DOHH2 (cell line): ENCODE measurements around the gene COL4A1.

Source experiments
- H3F3A ChIP-seq: fragments of 200-600 bp; sonication (generic), shearing (Covaris generic); 2 replicates; pipeline ENCODE4 v1.6.0; 2016; ENCODE audit warnings: antibody characterized with exemption, mild to moderate bottlenecking; ENCODE audit not compliant: control insufficient read depth, insufficient read depth
- H3K27ac ChIP-seq: fragments of 200-600 bp; sonication (generic); 2 replicates; pipeline ENCODE4 v1.5.1; 2014; ENCODE audit warnings: low read depth, mild to moderate bottlenecking, low read length, moderate library complexity
- H3K27me3 ChIP-seq: fragments of 200-600 bp; sonication (generic); 2 replicates; pipeline ENCODE4 v1.6.1; 2014; ENCODE audit warnings: mild to moderate bottlenecking, low read length, mixed read lengths; ENCODE audit not compliant: control insufficient read depth
- H3K36me3 ChIP-seq: fragments of 200-600 bp; sonication (generic); 2 replicates; pipeline ENCODE4 v1.6.1; 2014; ENCODE audit warnings: mild to moderate bottlenecking, low read length, moderate library complexity, mixed read lengths; ENCODE audit not compliant: control insufficient read depth
- H3K4me1 ChIP-seq: fragments of 200-600 bp; sonication (generic); 2 replicates; pipeline ENCODE4 v1.6.1; 2014; ENCODE audit warnings: mild to moderate bottlenecking, low read length, mixed read lengths; ENCODE audit not compliant: control insufficient read depth
- H3K4me2 ChIP-seq: fragments of 200-600 bp; sonication (generic); 2 replicates; pipeline ENCODE4 v1.6.0; 2014; ENCODE audit warnings: mild to moderate bottlenecking, low read length, moderate library complexity
- H3K4me3 ChIP-seq: fragments of 200-600 bp; sonication (generic); 2 replicates; pipeline ENCODE4 v1.5.1; 2014; ENCODE audit warnings: mild to moderate bottlenecking, low read length, mixed read lengths
- H3K79me2 ChIP-seq: fragments of 200-600 bp; sonication (generic); 2 replicates; pipeline ENCODE4 v1.6.1; 2014; ENCODE audit warnings: mild to moderate bottlenecking, low read length, mixed read lengths; ENCODE audit not compliant: control insufficient read depth
- H3K9me2 ChIP-seq: fragments of 200-600 bp; sonication (generic); replicated peaks from 2 replicates; pipeline ENCODE4 v1.6.1; 2014; ENCODE audit warnings: mild to moderate bottlenecking, low read length, mixed read lengths; ENCODE audit not compliant: control insufficient read depth
- H3K9me3 ChIP-seq: fragments of 200-600 bp; sonication (generic); 2 replicates; pipeline ENCODE4 v1.6.1; 2014; ENCODE audit warnings: antibody characterized with exemption, low read length, mixed read lengths; ENCODE audit not compliant: control insufficient read depth, insufficient read depth
- H4K20me1 ChIP-seq: fragments of 200-600 bp; sonication (generic); 2 replicates; pipeline ENCODE4 v1.6.0; 2014; ENCODE audit warnings: low read depth, mild to moderate bottlenecking, antibody characterized with exemption, low read length, moderate library complexity; ENCODE audit not compliant: control insufficient read depth, insufficient read depth
- EZH2phosphoT487 ChIP-seq: fragments of 200-600 bp; sonication (generic); IDR thresholded peaks from 2 replicates; pipeline ENCODE4 v1.6.1; 2017; ENCODE audit warnings: borderline replicate concordance, mild to moderate bottlenecking, antibody characterized with exemption, low read length, moderate library complexity, mixed read lengths
- TF ChIP-seq, protein P1 (sequence below): fragments of 200-600 bp; sonication (generic); IDR thresholded peaks from one replicate; pipeline ENCODE4 v1.5.1; 2014; ENCODE audit warnings: antibody characterized with exemption, mild to moderate bottlenecking, low read depth, low read length; ENCODE audit not compliant: poor library complexity, severe bottlenecking

Gene COL4A1

DNA sequence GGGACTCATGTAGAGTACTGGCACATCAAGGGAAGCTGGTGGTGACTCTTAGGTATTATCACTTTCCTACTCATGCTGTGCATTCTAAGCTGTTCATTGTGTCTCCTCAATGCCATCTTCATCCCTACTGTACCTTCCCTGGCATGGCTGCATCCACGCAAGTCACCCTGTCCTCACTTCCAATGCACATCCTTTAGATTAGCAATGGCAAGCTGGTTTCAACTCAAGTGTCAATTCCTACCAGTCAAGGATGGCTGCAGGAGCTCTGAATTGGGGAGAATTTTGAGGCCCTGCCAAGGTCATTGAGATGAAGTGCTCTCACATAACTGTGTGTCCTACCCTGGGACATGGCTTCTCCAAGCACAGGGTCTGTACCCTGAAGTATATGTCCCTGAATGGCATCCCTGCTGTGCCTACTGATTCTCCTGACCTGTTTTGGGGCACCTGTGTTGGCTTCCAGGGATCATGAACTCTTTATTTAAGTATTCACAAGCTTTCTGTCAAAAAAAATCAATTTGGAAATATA, 24.6 kb downstream of the COL4A1 start:
- no peak for TF ChIP-seq EZH2phosphoT487
- TF ChIP-seq, protein P1, sequence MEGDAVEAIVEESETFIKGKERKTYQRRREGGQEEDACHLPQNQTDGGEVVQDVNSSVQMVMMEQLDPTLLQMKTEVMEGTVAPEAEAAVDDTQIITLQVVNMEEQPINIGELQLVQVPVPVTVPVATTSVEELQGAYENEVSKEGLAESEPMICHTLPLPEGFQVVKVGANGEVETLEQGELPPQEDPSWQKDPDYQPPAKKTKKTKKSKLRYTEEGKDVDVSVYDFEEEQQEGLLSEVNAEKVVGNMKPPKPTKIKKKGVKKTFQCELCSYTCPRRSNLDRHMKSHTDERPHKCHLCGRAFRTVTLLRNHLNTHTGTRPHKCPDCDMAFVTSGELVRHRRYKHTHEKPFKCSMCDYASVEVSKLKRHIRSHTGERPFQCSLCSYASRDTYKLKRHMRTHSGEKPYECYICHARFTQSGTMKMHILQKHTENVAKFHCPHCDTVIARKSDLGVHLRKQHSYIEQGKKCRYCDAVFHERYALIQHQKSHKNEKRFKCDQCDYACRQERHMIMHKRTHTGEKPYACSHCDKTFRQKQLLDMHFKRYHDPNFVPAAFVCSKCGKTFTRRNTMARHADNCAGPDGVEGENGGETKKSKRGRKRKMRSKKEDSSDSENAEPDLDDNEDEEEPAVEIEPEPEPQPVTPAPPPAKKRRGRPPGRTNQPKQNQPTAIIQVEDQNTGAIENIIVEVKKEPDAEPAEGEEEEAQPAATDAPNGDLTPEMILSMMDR: no peak
- H3K9me3 ChIP-seq: no peaks in the 10 kb centered on the region
- no peak overlapping the region for H3K27ac ChIP-seq
- no peaks in the 10 kb centered on the region for H3K36me3 ChIP-seq
- no peak overlapping the region for H3K4me2 ChIP-seq
- no peaks in the 10 kb centered on the region for H4K20me1 ChIP-seq
- H3K9me2 ChIP-seq: no peaks in the 10 kb centered on the region
- peaks cover 2% of the 10 kb centered on the region; the same call in 1 of the 2 replicates for H3K27me3 ChIP-seq
- H3K4me3 ChIP-seq: no peak overlapping the region
- no peaks in the 10 kb centered on the region for H3F3A ChIP-seq
- H3K79me2 ChIP-seq: no peaks in the 10 kb centered on the region
- no peaks in the 10 kb centered on the region for H3K4me1 ChIP-seq

DNA sequence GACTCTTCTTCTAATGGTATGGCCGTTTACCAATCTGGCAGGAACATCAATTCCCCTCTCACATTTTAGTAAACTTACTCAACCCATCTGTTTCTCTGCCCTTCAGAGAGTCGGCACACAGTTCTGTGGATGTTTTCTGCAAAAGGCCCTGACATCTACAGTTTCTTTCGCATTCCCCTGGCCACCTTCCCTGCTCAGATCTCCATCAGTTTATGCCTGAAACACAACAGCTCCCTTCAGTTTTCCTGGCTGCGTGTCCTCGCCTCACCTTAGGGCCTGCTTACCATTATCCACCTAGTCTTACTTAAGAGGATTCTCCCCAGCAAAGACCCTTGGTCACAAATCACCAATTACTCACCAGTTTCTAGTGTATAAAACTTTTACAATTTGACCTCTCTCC, 25.2 kb downstream of the COL4A1 start:
- no peak overlapping the region for H3K4me2 ChIP-seq

DNA sequence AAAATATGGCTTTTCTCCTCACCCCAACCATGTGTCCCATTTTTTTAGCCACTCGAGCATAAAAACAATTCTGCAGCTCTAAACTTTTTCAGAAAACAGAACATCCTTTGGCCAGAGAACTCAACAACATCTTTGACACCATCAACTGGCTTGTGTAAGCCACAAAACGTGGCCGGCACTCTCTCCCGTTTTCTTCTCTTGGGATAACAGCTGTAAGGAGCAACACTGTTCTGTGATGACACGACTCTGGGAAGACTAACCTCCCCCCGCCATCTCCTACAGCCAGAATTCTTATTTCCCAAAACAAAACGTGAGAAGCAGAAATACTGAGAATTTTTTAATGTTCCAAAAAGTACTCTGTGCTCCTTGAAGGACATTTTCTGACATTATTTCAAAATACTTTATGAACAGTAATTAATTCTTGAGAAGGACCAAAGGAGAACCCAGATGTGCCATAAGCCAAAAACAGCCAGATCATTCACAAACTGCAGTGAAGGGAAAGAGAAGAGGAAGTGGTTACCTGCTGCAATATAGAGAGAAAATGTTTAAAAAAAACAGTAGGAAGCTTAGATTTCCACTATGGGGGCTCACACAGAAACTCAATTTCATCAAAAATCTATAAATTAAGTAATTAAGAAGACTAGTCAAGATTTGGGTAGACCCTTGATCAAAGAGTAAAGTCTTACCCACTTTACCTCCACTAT, 25.8 kb downstream of the COL4A1 start:
- H3F3A ChIP-seq: no peaks in the 10 kb centered on the region
- no peaks in the 10 kb centered on the region for H3K9me3 ChIP-seq
- no peaks in the 10 kb centered on the region for H3K79me2 ChIP-seq
- H3K4me2 ChIP-seq: no peak overlapping the region
- H3K4me3 ChIP-seq: no peak overlapping the region
- no peak overlapping the region for H3K27ac ChIP-seq
- no peak for TF ChIP-seq EZH2phosphoT487
- TF ChIP-seq, protein P1: no peak
- H3K27me3 ChIP-seq: peaks cover 2% of the 10 kb centered on the region; the same call in 1 of the 2 replicates
- no peaks in the 10 kb centered on the region for H3K36me3 ChIP-seq
- no peaks in the 10 kb centered on the region for H3K4me1 ChIP-seq
- H4K20me1 ChIP-seq: no peaks in the 10 kb centered on the region
- H3K9me2 ChIP-seq: no peaks in the 10 kb centered on the region

More for the DNA sequence above, 25.2 kb downstream of the COL4A1 start:
- no peaks in the 10 kb centered on the region for H3K79me2 ChIP-seq
- no peaks in the 10 kb centered on the region for H3K4me1 ChIP-seq
- no peaks in the 10 kb centered on the region for H3K9me2 ChIP-seq
- H3K9me3 ChIP-seq: no peaks in the 10 kb centered on the region
- peaks cover 2% of the 10 kb centered on the region; the same call in 1 of the 2 replicates for H3K27me3 ChIP-seq
- H3F3A ChIP-seq: no peaks in the 10 kb centered on the region
- TF ChIP-seq, protein P1: no peak
- TF ChIP-seq EZH2phosphoT487: no peak
- H3K4me3 ChIP-seq: no peak overlapping the region
- H4K20me1 ChIP-seq: no peaks in the 10 kb centered on the region
- no peaks in the 10 kb centered on the region for H3K36me3 ChIP-seq
- H3K27ac ChIP-seq: no peak overlapping the region
